Right lobe of liver (tissue), 4 donors: ENCODE data around the gene ANKK1.

Source experiments
- CTCF ChIP-seq, 4 donors: fragments of 200-600 bp in 3 of 4; fragments of 450-650 bp in 1 of 4; IDR thresholded peaks; one replicate each; pipeline versions ENCODE4 v1.5.1 to v1.8.0; 2016 to 2022; ENCODE audit warnings: antibody characterized with exemption in 4 of 4, mild to moderate bottlenecking in 2 of 4
- POLR2A ChIP-seq: fragments of 450-650 bp; IDR thresholded peaks from one replicate; pipeline ENCODE4 v1.6.1; 2017; ENCODE audit warnings: antibody characterized with exemption, mild to moderate bottlenecking
- donor health status: DM: no; HTN: no; CAD: no.
- donor health status: DM: no; HTN: no; CAD: no.
- donor health status: DM: no; HTN: yes; CAD: no.

GRCh38 chr11:113338730-113339129 lies 48.8 kb upstream of the ANKK1 start:
- no peak for TF ChIP-seq POLR2A
- TF ChIP-seq CTCF (IDR thresholded peaks at IDR 0.05), result no peak
